ENCODE data around the gene FCHO1. TPM values are rescaled to one million over a fixed set of nuclear protein-coding genes. Genes with fewer than 3 reads are reported as not detected.

Gene FCHO1
- total and polyA plus RNA-seq, 10 of the 15 experiments (the other 5 are each of a cell fraction or from before 2014, with no cell fraction given), result 0.14 to 45.8 (median 15.8) TPM

GRCh38 chr19:17806945-17807344, 55.7 kb downstream of the FCHO1 start:
- POLR2A ChIA-PET, result interaction anchor here (0.6 kb wide), 1 partner anchor 421 kb away, joined by 5 read pairs; no protein-coding TSS in a partner anchor
- BruUV-seq (replicated peaks), result no TSS peak
- no peak overlapping the region for H3K4me3 ChIP-seq
- SMC1A ChIA-PET (ENCODE audit: uncharacterized antibody, unreplicated experiment), result no interaction called here
- H3K27ac ChIP-seq (ENCODE audit: control insufficient read depth, insufficient read depth), result no peak overlapping the region
- H3K79me2 ChIP-seq (ENCODE audit: control insufficient read depth, insufficient read depth, low read length), result no peaks in the 10 kb centered on the region
- ATAC-seq, result peak; percentile 38; the same call in 2 of the 3 replicates
- in situ Hi-C loops (cut with MboI), result no loop called here
- no peak overlapping the region for H2AFZ ChIP-seq (ENCODE audit: control insufficient read depth, low read depth, low read length)
- WGBS (ENCODE audit: insufficient coverage, insufficient replicate concordance, low lambda C conversion rate, missing lambda C conversion rate), result 29% methylated on average over 3 of the region's 3 CpGs
- no peaks in the 10 kb centered on the region for H3K4me1 ChIP-seq (ENCODE audit: control insufficient read depth, insufficient read depth, low read length)
- 0 out of 4 replicates have a peak, but pooled peaks have one; percentile 20 to 21 for TF ChIP-seq SRF (IDR thresholded peaks at IDR 0.05; ENCODE audit: low read depth in 2 of 2, low read length in 2 of 2)
- no peak for TF ChIP-seq CHD4 (IDR thresholded peaks at IDR 0.05)
- no peak for TF ChIP-seq IRF4 (IDR thresholded peaks at IDR 0.05; ENCODE audit: low read depth, low read length)
- TF ChIP-seq ZNF592 (IDR thresholded peaks at IDR 0.05), result no peak
- no peak for TF ChIP-seq BCLAF1 (IDR thresholded peaks at IDR 0.05)
- no peak for TF ChIP-seq ASH2L (IDR thresholded peaks at IDR 0.05; ENCODE audit: borderline replicate concordance, low read depth)
- TF ChIP-seq ZZZ3 (IDR thresholded peaks at IDR 0.05; ENCODE audit: control insufficient read depth, insufficient read length, low read depth), result no peak
- no peak for DNase-seq (ENCODE audit: low read depth, low spot score)
- no peak for FAIRE-seq
- H3K9me3 ChIP-seq (replicated peaks; ENCODE audit: control insufficient read depth, insufficient read depth, low read length), result no peaks in the 10 kb centered on the region
- no peak overlapping the region for H3K9ac ChIP-seq (ENCODE audit: control insufficient read depth, insufficient read depth, low read length)
- H3K36me3 ChIP-seq (ENCODE audit: control insufficient read depth in 2 of 2, insufficient read depth in 2 of 2, low read length in 1 of 2), result no peaks in the 10 kb centered on the region
- CTCF ChIA-PET, result no interaction called here
- RAD21 ChIA-PET (ENCODE audit: unreplicated experiment), result no interaction called here
- intact Hi-C loops (cut with micrococcal nuclease; ENCODE audit: unreplicated experiment), result no loop called here
- H3K27me3 ChIP-seq (replicated peaks in 1 of 2; ENCODE audit: control insufficient read depth in 2 of 2, insufficient read depth in 2 of 2, low read length in 1 of 2), result peaks cover 4% of the 10 kb centered on the region in 2 experiments; a peak in 3 of 4 replicates
- no peak overlapping the region for H3K4me2 ChIP-seq (ENCODE audit: control insufficient read depth, insufficient read depth)
- H4K20me1 ChIP-seq (ENCODE audit: control insufficient read depth, insufficient read depth), result no peaks in the 10 kb centered on the region

All from GM12878 (cell line).